Small intestine (tissue), 7 donors: ENCODE measurements around the gene TCF7L2. TPM values are rescaled to one million over a fixed set of nuclear protein-coding genes. Genes with fewer than 3 reads are reported as not detected.

ENCODE experiments used
- DNase-seq, 2 donors: peaks; one replicate each; pipeline versions ENCODE4 v3.0.0 to v3.0.0-alpha.2; 2013
- FAIRE-seq: peaks from 2 replicates; lab custom pipeline; 2012; peaks lifted over from hg19 to GRCh38; lab: Jason Lieb, UNC
- H3K27ac ChIP-seq, 3 donors: one replicate each; pipeline ENCODE4 v1.5.1; 2013; ENCODE audit warnings: low read length in 2 of 3, mild to moderate bottlenecking in 2 of 3, control low read depth in 1 of 3, inconsistent platforms in 1 of 3, low read depth in 1 of 3, moderate library complexity in 1 of 3
- H3K27me3 ChIP-seq, 3 donors: one replicate each; pipeline ENCODE4 v1.6.1; 2013; ENCODE audit warnings: low read length in 3 of 3, inconsistent platforms in 1 of 3; ENCODE audit not compliant: control insufficient read depth in 3 of 3, insufficient read depth in 3 of 3
- H3K36me3 ChIP-seq, 3 donors: one replicate each; pipeline ENCODE4 v1.6.1; 2013; ENCODE audit warnings: low read length in 3 of 3, inconsistent platforms in 1 of 3, low read depth in 1 of 3, mild to moderate bottlenecking in 1 of 3, moderate library complexity in 1 of 3; ENCODE audit not compliant: control insufficient read depth in 3 of 3, insufficient read depth in 2 of 3
- H3K4me1 ChIP-seq, 3 donors: one replicate each; pipeline ENCODE4 v1.6.1; 2013; ENCODE audit warnings: low read length in 2 of 3, inconsistent platforms in 1 of 3, low read depth in 1 of 3, mild to moderate bottlenecking in 1 of 3, moderate library complexity in 1 of 3; ENCODE audit not compliant: control insufficient read depth in 3 of 3, insufficient read depth in 2 of 3
- H3K4me3 ChIP-seq, 3 donors: one replicate each; pipeline ENCODE4 v1.5.1; 2013; ENCODE audit warnings: low read length in 3 of 3, control low read depth in 1 of 3, inconsistent platforms in 1 of 3, low read depth in 1 of 3, mild to moderate bottlenecking in 1 of 3, moderate library complexity in 1 of 3
- H3K9me3 ChIP-seq, 2 donors: one replicate each; pipeline ENCODE4 v1.6.1; 2013; ENCODE audit warnings: low read depth in 1 of 2, low read length in 1 of 2; ENCODE audit not compliant: control insufficient read depth in 2 of 2, insufficient read depth in 1 of 2
- WGBS, 3 donors: extraction: QIAGEN DNeasy Blood & Tissue Kit; methylation state at CpG; one replicate each; pipeline ENCODE4 v1.1.7; 2013; 5-methylcytosine and 5-hydroxymethylcytosine counted together
- polyA plus RNA-seq, 4 donors: library from polyadenylated mRNA; stranded (reverse) in 3 of 4; unstranded in 1 of 4; fragments of 200-250 nt in 3 of 4; fragments of 120-200 nt in 1 of 4; gene quantifications; one replicate each; pipeline versions ENCODE4 v1.2.1 to v1.2.3, GENCODE V29; 2013
- donor health status: healthy with polysubstance abuse.
- donor health status: control.
- donor health status: control.
- donor health status: Bipolar disorder and iron deficiency.
- donor health status: healthy.

TCF7L2 gene
- polyA plus RNA-seq, 4 donors, result 13.2 to 50.3 (median 18.8) TPM

- peak overlapping the region in 2 of 3 donors; percentile 12 to 49 for H3K27ac ChIP-seq
- no peaks in the 10 kb centered on the region for H3K9me3 ChIP-seq
- FAIRE-seq, result no peak
- WGBS, 3 donors, result 26 to 43% (median 32%) methylated on average over 15 of the region's 15 CpGs
- DNase-seq, result peak; percentile 46 to 50
- no peaks in the 10 kb centered on the region for H3K27me3 ChIP-seq
- H3K4me1 ChIP-seq, result peaks cover 0 to 31% (median 15%) of the 10 kb centered on the region in 3 donors
- no peak overlapping the region for H3K4me3 ChIP-seq
- H3K36me3 ChIP-seq, result peaks cover 0 to 20% (median 0%) of the 10 kb centered on the region in 3 donors
These were observed 77.8 kb downstream of the TCF7L2 start for GRCh38 chr10:113027574-113028455.

- H3K4me1 ChIP-seq, result peaks cover 0 to 31% (median 15%) of the 10 kb centered on the region in 3 donors
- 74 to 83% (median 79%) methylated on average over 9 of the region's 9 CpGs for WGBS, 3 donors
- H3K36me3 ChIP-seq, result peaks cover 0 to 22% (median 2%) of the 10 kb centered on the region in 3 donors
- no peak for FAIRE-seq
- no peak overlapping the region for H3K4me3 ChIP-seq
- H3K27ac ChIP-seq, result no peak overlapping the region
- no peak for DNase-seq
- H3K9me3 ChIP-seq, result no peaks in the 10 kb centered on the region
- H3K27me3 ChIP-seq, result no peaks in the 10 kb centered on the region
These were observed 78.7 kb downstream of the TCF7L2 start for GRCh38 chr10:113028456-113029440.

DNA sequence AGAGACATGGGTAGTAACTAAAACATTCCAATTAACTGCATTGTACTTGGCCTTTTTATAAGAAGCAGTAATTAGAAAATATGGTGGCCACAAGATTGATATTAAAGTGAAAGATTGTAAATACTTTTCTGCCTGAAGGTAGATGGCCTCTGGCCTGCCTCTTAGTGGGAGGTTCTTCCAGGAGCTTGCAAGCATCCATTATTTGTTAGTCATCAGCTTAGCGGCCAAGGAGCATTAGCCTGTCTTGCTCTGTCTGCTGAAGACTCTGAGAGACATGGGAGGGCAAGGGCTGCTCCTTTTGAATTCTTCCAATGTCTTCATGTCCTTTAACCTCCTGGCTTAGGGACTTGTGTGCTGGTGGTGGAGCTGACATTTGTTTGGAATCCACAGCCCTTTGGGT is 80.4 kb downstream of the TCF7L2 start:
- no peak overlapping the region for H3K27ac ChIP-seq
- H3K4me1 ChIP-seq, result peaks cover 0 to 35% (median 18%) of the 10 kb centered on the region in 3 donors
- WGBS, 3 donors, result 64 to 94% (median 80%) methylated on average over 1 of the region's 1 CpG

GRCh38 chr10:113031147-113031546 is 81.1 kb downstream of the TCF7L2 start:
- DNase-seq, result no peak
- Histone ChIP-seq H3K36me3 (peaks cover 0 to 20% (median 2%) of the 10 kb centered on the region in 3 donors), H3K9me3 (no peaks in the 10 kb centered on the region), H3K27me3 (no peaks in the 10 kb centered on the region), H3K4me3 (no peak overlapping the region), H3K4me1 (peaks cover 1 to 39% (median 18%) of the 10 kb centered on the region in 3 donors), H3K27ac (no peak overlapping the region)
- no peak for FAIRE-seq
- 67 to 84% (median 72%) methylated on average over 1 of the region's 1 CpG for WGBS, 3 donors

More for the DNA sequence above, 80.4 kb downstream of the TCF7L2 start:
- Histone ChIP-seq H3K27me3 (no peaks in the 10 kb centered on the region), H3K4me3 (no peak overlapping the region), H3K36me3 (peaks cover 0 to 19% (median 2%) of the 10 kb centered on the region in 3 donors), H3K9me3 (no peaks in the 10 kb centered on the region)
- DNase-seq (peak in 1 of 2 donors; percentile 31), FAIRE-seq (no peak)

DNA sequence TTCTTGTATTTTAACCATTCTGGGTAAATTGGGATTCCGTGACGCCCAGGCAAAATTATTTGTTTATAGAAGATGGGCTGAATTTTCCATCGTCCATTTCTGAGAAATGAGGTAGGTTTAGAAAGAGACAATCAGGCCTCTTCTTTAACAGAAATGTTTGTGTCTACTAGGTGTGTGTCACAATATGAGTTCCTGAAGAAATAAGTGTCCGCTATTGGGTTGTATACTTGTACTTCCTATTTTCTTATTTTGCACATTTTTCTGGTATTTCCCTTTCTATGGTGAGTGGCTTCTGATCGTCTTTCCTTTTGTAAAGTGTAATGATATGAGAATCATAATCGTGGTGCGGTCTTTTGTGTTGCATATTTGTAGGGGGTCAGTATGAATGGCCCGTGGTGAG is 83.9 kb downstream of the TCF7L2 start:
- Histone ChIP-seq H3K27me3 (no peaks in the 10 kb centered on the region), H3K4me1 (peaks cover 2 to 14% (median 10%) of the 10 kb centered on the region in 3 donors), H3K4me3 (no peak overlapping the region), H3K36me3 (peaks cover 0 to 26% (median 2%) of the 10 kb centered on the region in 3 donors), H3K9me3 (no peaks in the 10 kb centered on the region), H3K27ac (no peak overlapping the region)
- 87 to 96% (median 89%) methylated on average over 8 of the region's 8 CpGs for WGBS, 3 donors
- FAIRE-seq (no peak), DNase-seq (no peak)

DNA sequence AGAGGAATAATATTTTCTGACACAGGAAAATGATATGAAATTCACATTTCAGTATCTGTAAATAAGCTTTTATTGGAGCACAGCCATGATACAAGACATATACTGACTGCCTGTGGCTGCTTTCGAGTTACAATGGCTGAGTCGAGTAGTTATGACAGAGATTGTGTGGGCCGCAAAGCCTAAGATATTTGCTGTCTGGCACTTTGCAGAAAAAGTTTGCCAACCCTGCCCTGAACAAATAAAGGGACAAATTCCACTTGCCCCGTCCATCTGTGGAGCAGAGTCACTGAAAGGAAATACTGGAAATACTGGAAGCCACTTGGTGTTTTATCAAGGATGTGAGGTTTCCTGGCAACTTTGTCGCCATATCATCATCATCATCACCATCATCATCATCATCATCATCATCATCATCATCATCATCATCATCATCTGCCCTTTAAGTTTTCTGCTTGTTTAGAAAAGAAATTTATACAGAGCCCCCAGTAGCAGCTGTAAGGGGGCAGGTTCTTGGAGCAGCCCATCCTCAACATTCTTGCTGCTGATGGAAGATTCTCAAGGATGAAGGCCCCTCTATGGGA is 85.8 kb downstream of the TCF7L2 start:
- no peak overlapping the region for H3K4me3 ChIP-seq
- H3K9me3 ChIP-seq, result no peaks in the 10 kb centered on the region
- DNase-seq (peak; percentile 68 to 78), FAIRE-seq (no peak)
- H3K27ac ChIP-seq, result peak overlapping the region in 1 of 3 donors; percentile 61
- 14 to 56% (median 37%) methylated on average over 5 of the region's 5 CpGs for WGBS, 3 donors
- H3K27me3 ChIP-seq, result no peaks in the 10 kb centered on the region
- H3K36me3 ChIP-seq, result peaks cover 0 to 19% (median 2%) of the 10 kb centered on the region in 3 donors
- peaks cover 2 to 9% (median 7%) of the 10 kb centered on the region in 3 donors for H3K4me1 ChIP-seq

DNA sequence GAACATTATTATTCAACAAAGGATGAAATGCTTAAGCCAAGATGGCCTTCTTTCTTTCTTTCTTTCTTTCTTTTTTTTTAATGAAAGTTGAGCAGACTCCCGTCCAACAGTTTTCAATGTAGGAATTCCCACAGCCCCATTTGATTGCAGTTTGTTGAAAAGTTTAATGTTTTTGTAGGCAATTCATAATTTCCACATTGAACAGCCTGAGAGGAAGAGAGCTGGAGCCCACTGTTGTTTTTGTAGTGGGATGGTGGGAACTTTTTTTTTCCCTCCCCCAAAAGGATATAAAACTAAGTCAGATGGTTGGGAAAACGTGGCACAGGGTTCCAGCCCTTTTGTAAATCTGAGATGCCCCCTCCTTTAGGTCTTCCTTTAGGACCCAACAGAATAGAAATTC is 86.6 kb downstream of the TCF7L2 start:
- 70 to 93% (median 75%) methylated on average over 2 of the region's 2 CpGs for WGBS, 3 donors
- H3K27me3 ChIP-seq, result no peaks in the 10 kb centered on the region
- H3K4me1 ChIP-seq, result peaks cover 2 to 7% (median 6%) of the 10 kb centered on the region in 3 donors
- peaks cover 2 to 21% (median 2%) of the 10 kb centered on the region in 3 donors for H3K36me3 ChIP-seq
- DNase-seq (no peak), FAIRE-seq (no peak)
- H3K9me3 ChIP-seq, result no peaks in the 10 kb centered on the region
- no peak overlapping the region for H3K27ac ChIP-seq
- H3K4me3 ChIP-seq, result no peak overlapping the region
